Fibroblast of pulmonary artery (primary cell): ENCODE results near the gene PGLYRP4.

Experiments used
- DNase-seq: peaks from one replicate; pipeline ENCODE4 v3.0.0-alpha.2; 2010; ENCODE audit warnings: low read depth
- H3K4me3 ChIP-seq: replicated peaks from 2 replicates; pipeline ENCODE4 v1.5.1; 2011; ENCODE audit warnings: low read depth, mild to moderate bottlenecking, control low read depth, low read length, moderate library complexity
- TF ChIP-seq, protein P1 (sequence below): IDR thresholded peaks from 2 replicates; pipeline ENCODE4 v1.5.1; 2011; ENCODE audit warnings: mild to moderate bottlenecking, control low read depth, low read length, inconsistent platforms; ENCODE audit errors: missing control alignments

The PGLYRP4 gene

DNA sequence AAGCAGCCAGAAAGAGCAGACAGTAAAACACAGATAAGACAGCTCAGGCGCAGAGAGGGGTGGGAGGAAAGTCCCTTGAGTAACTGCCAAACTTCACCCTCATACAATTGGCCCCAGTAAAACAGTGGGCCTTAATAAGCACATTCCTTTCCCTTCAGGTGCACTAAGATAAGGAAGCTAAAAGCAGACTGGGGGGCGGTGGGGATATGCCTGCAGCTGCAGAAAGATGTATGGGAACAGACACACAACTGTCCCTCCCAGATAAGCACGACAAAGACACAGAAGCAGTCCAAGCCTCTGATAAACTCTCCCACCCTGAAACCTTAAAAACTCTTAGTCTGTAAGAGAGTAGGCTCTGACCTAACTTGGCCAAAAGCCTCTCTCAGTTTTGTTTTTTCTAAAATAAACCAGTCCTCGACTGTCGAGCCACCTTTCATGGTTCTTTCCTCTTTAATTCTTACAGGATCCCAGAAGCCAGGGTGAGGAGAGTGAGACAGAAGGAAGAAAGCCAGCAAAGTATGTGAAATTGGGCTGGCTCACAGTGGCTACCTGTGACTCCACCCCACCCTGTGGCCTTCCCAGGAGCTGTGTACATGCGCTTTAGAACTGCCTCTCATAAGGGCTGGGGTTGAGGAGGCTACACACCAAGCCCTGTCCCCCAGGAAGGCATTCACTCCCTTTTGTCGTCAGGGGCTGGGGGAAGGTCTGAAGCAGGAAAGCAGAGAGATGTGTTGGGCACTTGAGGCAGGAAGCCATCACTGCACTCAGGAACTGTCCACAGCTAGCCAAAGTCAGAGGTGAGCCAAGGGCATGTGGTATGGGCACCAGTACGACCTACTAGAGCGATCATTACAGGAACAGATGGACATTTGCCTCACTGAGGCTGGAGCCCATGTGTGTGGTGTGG is 4.6 kb downstream of the PGLYRP4 start:
- no peak for DNase-seq
- no peak overlapping the region for H3K4me3 ChIP-seq
- TF ChIP-seq, protein P1, sequence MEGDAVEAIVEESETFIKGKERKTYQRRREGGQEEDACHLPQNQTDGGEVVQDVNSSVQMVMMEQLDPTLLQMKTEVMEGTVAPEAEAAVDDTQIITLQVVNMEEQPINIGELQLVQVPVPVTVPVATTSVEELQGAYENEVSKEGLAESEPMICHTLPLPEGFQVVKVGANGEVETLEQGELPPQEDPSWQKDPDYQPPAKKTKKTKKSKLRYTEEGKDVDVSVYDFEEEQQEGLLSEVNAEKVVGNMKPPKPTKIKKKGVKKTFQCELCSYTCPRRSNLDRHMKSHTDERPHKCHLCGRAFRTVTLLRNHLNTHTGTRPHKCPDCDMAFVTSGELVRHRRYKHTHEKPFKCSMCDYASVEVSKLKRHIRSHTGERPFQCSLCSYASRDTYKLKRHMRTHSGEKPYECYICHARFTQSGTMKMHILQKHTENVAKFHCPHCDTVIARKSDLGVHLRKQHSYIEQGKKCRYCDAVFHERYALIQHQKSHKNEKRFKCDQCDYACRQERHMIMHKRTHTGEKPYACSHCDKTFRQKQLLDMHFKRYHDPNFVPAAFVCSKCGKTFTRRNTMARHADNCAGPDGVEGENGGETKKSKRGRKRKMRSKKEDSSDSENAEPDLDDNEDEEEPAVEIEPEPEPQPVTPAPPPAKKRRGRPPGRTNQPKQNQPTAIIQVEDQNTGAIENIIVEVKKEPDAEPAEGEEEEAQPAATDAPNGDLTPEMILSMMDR: no peak

DNA sequence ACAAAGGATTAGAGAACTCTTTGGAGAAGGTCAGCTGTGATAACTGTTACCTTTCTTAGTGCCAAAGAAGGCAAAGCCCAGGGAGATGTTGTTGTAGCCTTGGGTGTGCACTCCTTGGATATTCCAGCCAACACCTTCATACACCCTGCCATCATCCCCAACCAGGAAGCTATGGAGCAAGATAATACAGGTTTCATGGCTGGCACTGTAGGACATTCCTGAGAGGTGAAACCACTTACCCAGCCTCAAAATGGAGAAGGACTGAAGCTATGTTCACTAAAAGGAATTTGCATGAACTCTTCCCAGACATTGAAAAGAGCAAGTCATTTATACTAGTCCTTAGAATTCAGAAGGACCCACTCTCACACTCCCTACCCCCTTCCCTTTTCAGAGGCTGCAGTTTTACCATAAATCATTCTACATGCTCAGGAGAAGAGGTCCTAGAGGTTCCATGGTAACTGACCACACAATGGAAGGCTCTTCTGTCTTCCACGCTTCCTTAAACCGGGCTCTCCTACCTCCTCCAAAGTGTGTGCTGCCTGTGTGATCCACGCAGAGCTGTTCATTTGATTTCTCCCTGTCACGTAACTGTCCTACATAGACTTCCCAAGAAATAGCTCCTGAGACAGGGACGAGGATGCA is 5.5 kb downstream of the PGLYRP4 start:
- DNase-seq: no peak
- TF ChIP-seq, protein P1: no peak

DNA sequence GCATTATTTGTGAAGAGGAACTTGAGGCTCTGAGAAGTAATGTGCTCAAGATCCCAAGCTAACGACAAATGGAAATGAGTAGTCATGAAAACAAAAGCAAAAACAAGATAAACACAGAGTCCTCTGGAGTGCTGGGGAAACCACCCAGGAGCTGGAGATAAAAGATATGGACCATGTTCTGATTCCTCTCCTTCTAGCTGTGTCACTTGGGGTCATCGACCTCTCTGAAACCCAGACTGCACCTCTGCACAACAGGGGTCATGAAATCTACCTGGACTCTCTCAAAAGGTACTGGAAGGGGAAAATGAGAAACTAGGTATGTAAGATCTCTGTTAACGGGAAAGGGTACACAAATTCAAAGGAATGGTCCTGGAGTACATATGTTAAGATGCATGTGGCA is 6.5 kb downstream of the PGLYRP4 start:
- TF ChIP-seq, protein P1: no peak
- no peak for DNase-seq
- H3K4me3 ChIP-seq: no peak overlapping the region

More for the DNA sequence above, 5.5 kb downstream of the PGLYRP4 start:
- H3K4me3 ChIP-seq: no peak overlapping the region

DNA sequence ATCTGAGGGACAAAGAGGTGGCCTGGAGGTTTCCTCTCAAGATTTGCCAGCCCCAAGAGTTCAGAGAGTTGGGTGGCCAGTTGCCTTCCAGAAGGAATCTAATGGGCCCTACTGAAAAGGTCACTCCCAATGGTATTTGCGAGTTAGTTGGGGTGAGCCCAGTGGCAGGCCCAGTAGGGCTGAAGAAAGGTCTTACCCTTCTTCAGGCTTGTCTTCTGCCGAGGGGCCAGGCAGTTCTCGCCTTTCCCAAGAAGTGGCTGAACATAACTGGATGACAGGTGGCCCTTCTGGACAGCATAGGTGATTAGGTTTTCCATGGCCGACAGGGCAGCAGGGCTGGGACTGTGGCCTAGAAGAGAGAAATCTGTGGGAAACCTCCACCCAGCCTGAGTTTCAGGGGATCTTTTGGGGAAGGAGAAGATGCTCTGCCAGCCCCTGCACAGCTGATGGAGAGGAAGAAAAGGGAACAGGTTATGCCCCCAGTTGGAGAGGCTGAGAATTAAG is 7.2 kb downstream of the PGLYRP4 start:
- DNase-seq: no peak
- TF ChIP-seq, protein P1: no peak
- H3K4me3 ChIP-seq: no peak overlapping the region

DNA sequence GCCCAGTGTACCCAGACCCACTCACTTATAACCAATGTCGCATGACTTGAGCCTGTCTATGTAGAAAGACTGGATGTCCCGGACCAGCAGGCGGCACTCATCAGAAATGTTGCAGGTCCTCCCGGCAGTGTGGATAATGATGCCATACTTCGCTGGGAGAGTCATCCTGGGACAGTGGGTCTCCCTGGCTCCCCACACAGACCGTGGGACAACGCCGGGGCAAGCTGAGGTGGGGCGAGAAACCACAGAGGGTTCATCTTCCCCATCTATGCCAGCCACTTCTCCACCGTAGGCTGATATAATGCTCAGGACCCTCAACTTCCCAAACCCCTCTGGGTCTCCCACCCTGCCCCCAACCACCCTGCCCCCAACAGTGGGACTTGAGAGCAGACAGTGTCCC is 8.3 kb downstream of the PGLYRP4 start:
- TF ChIP-seq, protein P1: no peak
- no peak overlapping the region for H3K4me3 ChIP-seq
- DNase-seq: no peak

DNA sequence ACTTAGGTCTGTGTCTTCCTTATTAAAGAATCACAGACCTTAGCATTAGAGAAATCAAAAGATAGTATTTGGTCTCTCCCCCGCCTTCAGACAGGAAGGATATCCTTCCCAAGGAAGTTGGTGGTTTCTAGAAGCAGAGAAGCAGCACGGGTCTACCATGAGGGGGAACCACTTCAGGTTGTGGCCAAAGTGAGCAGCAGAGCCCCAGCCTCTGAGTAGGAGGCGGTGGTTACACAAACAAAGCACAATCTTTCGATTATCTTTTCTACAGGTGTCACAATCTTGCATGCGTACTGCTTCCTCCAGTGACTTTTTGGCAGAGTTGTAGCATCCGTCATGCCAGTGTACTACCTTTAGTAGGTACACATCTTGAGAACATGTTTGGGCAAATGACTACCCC is 8.8 kb downstream of the PGLYRP4 start:
- TF ChIP-seq, protein P1: no peak
- no peak overlapping the region for H3K4me3 ChIP-seq
- DNase-seq: no peak
